HG03196 (cell line): Measurements from ENCODE around the gene DST.

ENCODE experiments used
- ATAC-seq: cut with Tn5 transposase; IDR thresholded peaks from one replicate; pipeline ENCODE4 v1.9.1; 2021; ENCODE audit not compliant: unreplicated experiment

Gene DST

DNA sequence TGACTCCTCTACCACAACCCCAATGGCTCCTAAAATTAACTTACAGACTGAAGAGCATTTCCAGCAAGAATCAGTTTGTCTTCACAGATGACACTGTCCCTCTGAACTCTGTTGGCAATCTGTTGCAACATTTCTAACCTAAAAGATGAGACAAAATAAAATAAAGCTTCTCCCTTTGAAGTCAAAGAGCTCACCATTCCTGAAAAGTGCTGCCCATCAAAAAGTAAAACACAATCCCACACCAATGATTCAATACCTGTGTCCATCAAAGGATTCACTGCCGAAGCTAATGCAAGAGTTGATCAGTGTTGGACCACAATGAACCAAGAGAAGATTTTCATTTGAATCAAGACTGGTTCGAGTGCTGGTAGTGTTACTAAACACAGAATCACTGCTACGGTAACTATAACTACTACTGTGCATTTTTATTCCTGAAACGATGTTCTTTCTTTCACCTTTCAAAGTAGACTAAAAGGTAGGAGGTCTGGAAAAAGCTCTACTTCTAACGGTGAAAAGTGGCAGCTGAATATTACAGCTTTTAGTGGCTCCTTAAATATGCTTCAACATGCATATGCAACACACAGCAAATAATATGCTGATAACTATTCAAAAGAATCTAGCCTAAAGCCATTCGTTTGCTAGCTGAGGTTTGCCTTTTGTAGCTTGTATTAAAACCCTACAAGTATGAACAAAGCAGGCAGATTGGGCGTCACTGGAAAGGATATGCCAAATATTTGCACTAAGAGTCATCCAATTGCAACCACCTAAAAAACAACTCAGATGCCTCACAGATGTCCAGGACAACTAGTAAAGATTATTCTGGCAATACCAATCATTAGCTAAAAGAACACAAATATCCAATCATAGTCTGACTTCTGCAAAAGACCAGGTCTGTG lies at the start of gene DST:
TSS of gene DST (minus strand) at position 524 of the 896 bp plus-strand sequence.
- ATAC-seq: no peak

- no peak for ATAC-seq
Observed at GRCh38 chr6:56691814-56692213, 49.1 kb upstream of the DST start.

DNA sequence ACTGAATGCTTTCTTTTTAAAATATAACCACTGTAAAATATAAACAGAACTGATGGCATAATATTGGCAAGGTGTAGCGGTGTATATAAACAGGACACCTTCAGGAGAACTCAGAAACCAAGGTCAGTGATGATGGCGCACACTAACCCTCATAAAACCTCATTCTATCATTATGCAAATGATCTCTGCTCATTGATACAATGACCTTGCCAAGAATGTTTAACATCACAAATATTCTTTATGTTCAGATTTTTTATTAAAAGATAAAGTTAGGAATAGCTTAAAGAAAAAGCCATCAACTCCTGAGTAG lies 48.6 kb upstream of the DST start:
- no peak for ATAC-seq

DNA sequence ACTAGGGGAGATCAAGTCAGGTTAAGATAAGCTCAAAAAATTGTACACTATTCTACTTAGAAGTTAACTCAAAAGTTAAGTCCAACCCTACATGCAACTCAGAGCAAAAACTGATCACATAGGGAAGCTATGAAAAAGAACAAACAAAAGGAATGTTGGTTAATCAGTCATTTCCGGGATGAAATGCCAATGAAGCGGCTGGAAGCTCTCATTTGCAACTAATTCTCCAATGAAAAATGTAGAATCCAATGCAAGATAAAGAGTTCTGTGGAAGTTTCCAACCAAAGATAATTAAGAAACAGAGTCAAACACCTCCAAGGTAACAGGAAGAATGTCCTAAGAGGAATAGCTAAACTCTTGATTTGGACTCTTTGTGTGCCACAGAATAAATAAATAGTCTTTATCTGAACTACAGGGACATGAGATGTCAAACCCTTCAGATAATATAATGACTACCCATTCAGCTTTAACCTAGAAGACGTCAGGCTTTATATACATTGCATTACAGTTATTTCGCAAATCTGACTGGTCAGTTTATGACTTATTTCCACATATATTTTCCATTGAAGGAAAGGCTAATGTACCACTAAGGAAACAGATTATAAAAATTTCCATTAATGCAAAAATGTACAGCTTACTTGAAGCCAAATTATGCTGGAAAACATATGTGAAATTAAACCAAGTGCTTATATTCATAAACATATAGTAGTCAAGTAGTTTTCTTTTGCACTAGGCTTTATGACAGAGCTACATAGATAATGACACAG lies 48.0 kb upstream of the DST start:
- no peak for ATAC-seq

DNA sequence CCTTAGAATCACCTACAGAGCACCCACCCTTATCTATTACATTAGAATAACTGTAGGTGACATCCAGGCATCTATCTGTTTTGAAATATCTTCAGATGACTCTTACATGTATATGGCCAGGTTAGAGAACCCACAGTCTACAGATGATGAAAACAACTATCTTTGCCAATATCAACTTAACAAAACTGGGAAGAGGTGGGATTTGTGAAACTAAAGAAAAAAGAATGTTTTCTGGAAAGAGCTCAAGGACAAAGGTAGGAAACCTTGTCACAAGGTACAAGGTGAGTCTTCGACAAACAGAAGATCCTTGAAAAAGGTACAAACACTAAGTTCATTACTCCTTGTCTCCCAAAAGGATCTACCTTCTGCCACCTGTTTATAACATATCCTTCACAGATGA lies 47.0 kb upstream of the DST start:
- ATAC-seq: no peak

DNA sequence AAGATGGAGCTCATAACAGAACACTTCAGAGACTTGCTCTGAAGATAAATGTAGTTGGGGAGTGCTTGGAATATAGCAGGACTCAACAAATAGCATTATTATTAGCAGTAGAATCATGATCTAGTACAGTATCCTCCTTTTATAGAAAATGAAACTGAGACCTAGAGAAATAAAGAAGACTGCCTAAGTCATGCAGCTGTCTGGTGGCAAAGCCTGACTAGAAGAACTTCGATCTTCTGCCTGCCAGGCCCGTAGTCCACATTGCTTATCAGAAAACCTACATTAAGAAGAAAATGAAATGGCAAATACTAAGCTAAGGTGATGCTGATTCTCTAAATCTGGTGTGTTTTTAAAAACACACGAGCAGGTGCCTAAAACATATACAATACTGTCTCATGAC lies 46.4 kb upstream of the DST start:
- ATAC-seq: peak; percentile 73

GRCh38 chr6:56688521-56688920 lies 45.8 kb upstream of the DST start:
- ATAC-seq: no peak

GRCh38 chr6:56687551-56687950 lies 44.9 kb upstream of the DST start:
- ATAC-seq: no peak

GRCh38 chr6:56686429-56686828 lies 43.7 kb upstream of the DST start:
- ATAC-seq: no peak

DNA sequence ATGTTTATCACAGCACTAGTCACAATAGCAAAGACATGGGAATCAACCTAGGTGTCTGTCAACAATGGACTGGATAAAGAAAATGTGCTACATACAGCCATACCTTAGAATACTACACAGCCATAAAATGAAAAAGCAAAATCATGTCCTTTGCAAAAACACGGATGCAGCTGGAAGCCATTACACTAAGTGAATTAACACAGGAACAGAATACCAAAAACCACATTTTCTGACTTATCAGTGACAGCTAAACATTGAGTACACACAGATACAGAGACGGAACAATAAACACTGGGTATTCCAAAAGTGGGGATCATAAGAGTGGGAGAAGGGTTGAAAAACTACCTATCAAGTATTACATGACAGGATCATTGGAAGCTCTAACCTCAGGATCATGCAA lies 43.3 kb upstream of the DST start:
- ATAC-seq: no peak

DNA sequence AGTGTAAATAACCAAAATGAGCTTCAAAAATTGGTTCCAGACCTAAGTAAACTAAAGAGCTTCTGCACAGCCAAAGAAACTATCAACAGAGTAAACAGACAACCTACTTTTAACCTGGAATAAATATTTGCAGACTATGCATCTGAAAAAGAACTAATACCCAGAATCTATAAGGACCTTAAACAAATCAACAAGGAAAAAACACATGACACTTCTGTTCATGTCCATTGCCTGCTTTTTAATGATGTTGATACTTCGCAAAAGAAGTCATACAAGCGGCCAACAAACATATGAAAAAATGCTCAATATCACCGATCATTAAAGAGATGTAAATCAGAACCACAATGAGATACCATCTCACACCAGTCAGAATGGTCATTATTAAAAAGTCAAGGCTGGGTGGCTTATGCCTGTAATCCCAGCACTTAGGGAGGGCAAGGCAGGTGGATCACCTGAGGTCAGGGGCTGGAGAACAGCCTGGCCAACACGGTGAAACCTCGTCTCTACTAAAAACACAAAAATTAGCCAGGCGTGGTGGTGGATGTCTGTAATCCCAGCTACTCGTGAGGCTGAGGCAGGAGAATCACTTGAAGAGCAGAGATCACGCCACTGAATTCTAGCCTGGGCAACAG lies 42.5 kb upstream of the DST start:
- ATAC-seq: no peak

DNA sequence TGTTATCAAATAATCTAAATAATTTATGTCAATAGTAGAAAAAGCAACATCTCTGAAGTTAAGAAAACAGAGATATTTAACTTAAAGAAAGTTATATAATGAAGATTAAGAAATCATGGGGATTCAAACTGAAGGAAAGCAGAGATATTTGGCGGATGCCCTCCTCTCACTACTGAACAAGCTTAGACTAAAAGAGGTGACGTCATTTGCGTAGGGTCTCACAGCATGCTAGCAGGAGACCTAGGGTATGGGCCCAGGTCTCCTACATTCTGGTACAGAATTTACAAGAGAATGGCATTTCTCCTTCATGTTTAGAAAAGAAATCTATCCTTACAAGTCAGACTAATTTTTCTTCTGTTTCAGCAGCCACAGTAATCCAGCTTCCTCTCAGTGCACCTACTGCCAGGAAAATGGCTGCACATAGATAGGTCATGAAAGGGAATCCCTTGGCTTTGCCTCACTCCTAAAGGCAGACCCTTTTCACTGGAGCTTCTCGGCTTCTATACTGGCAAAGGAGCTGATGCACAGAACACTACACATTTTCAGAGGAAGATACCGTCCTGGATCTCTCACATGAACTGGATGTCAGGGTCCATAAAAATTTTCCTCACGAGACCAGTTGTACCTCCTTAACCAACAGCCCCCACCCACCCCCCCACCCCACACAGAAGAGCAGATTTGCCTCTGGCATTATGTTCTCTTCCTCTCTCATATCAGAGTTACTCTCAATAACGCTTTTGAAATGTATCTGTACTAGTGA lies 41.8 kb upstream of the DST start:
- ATAC-seq: no peak

DNA sequence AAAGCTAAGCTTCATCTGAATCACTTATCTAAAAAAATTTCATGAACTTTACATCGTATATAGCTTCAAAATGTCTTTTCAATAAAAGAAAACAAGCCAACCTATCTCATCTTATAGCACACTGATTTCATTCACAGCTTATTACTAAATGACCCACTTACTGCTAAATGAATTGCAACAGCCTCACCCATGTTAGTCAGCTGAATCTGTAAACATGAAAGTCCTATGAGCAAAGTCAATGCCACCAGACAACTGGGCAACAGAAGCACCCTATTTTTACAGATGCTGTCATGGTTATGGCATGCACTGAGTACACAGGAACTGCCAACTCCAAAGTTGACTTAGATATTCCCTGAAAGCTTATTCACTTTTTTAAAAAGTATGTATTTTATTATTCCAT lies 41.2 kb upstream of the DST start:
- no peak for ATAC-seq

- no peak for ATAC-seq
Observed at GRCh38 chr6:56682635-56683034, 39.9 kb upstream of the DST start.

- ATAC-seq: no peak
Observed at GRCh38 chr6:56677559-56677958, 34.9 kb upstream of the DST start.

GRCh38 chr6:56671651-56672461 lies 29.2 kb upstream of the DST start:
- ATAC-seq: no peak

DNA sequence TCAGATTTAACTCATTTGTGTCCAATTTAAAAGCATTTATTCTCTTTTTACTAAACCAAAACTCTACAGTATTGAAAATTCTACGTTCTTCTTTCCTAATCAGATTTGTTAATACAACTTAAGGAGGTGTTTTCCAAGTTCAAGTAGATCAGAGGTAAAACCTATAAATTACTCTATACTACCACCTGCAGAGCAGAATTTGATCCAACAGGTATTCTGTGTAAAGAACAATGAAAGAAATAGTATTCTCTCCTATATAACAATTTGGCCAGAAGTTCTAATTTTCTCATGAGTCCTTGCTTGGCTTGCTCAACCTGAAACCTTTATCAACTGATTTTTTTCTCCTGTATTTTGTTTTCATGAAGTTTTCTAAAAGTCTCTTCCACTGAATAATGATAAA lies 28.5 kb upstream of the DST start:
- ATAC-seq: no peak

- ATAC-seq: no peak
Observed at GRCh38 chr6:56669041-56669440, 26.4 kb upstream of the DST start.

GRCh38 chr6:56668158-56668557 lies 25.5 kb upstream of the DST start:
- no peak for ATAC-seq

DNA sequence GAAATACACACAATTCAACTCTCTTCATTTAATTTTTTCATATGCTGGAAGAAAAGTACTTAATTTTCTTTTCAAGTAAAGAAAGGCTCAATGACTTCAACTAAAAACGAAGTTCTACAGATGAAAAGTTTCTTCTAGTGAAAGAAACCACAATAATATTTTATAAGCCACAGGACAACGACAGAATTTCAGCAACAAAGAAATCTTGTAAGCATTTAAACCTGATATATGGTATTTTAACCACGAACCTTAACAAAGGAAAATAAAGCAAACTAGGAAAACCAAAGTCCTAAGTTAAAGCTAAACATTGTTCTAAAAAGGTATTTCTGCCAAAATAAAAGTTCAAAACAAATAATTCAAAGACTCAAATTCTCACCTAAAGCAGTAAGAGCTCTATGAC lies 24.6 kb upstream of the DST start:
- ATAC-seq: no peak
